T47D (cell line): ENCODE measurements around the gene DCC.

Source experiments
- DNase-seq, 2 experiments: peaks; one replicate each; pipeline versions ENCODE4 v3.0.0 to v3.0.0-alpha.2; 2011 to 2012; ENCODE audit warnings: low read depth in 1 of 2, low spot score in 1 of 2
- JUND ChIP-seq: IDR thresholded peaks from 2 replicates; pipeline ENCODE4 v1.6.1; 2012; ENCODE audit warnings: low read depth
- in situ Hi-C: cut with HindIII; loops from 2 replicates; pipeline ENCODE4 v1.10.0; 2016; ENCODE audit warnings: low sequenced_read_pairs, low pct_unique_long_range_greater_than_20kb

Gene DCC

GRCh38 chr18:52496426-52496825 is 156.4 kb downstream of the DCC start:
- TF ChIP-seq JUND: no peak
- in situ Hi-C loops: no loop called here
- no peak for DNase-seq

GRCh38 chr18:52499016-52499415 is 159.0 kb downstream of the DCC start:
- in situ Hi-C loops: no loop called here
- TF ChIP-seq JUND: no peak

DNA sequence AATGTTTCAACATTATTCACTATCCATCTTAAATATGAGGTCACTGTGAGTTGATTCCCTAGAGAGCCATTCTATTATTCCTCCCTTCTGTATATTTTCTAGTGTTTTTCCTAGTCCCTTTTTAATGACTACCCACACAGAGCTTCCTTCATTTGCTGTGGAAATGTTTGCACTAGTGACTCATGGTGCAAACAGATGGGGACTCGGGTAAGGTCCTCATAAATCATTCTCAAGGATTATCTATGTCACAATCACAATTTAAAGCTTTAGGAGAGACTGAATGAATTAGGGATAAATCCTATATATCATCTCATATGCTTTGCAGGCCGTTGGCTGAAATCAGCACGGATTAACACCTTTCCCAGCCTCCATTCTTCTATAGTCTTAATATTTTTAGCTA is 159.6 kb downstream of the DCC start:
- in situ Hi-C loops: no loop called here
- no peak for DNase-seq
- no peak for TF ChIP-seq JUND

More at GRCh38 chr18:52499016-52499415, 159.0 kb downstream of the DCC start:
- DNase-seq: no peak

GRCh38 chr18:52504589-52504988 is 164.6 kb downstream of the DCC start:
- in situ Hi-C loops: no loop called here
- no peak for TF ChIP-seq JUND
- DNase-seq: no peak

DNA sequence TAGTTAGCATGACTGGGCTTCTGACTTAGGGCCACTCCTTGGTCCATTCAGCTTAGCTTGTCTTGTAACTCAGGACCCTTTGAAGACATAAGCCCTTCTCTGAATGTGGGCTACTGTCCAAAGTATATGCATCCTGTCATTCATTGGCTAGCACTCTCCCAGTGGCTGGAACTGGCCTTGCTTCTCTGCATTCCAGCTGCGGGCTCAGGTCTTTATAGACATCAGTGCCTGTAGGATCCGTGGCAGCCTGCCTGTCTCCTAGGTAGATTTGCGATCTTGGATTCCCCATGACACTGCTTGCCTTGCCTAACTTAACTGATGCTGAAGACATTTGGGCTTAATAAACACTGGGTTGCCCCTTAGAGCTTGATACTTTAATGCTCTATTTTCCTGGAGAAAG is 170.1 kb downstream of the DCC start:
- peak in 1 of 2 experiments; percentile 3 for DNase-seq
- in situ Hi-C loops: no loop called here
- TF ChIP-seq JUND: no peak

DNA sequence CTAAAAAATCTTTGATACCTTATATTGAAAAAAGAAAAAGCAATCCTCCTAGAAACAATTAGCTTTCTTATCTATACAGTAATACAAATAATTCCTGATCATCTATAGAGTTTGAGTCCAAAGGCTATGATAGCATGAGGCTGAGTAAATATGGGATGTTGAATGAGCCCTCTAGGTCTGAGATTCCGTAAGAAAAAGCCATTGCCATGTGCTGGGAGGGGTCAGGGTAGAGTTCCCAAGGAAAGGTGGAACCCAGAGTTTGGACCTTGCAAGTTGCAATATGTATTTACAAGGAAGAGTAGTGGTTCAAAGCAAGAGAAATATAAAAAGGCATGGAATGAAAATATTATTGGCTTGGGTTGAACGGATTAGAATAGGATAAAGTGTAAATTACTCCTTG is 178.1 kb downstream of the DCC start:
- TF ChIP-seq JUND: no peak
- no peak for DNase-seq
- in situ Hi-C loops: no loop called here

- in situ Hi-C loops: no loop called here
- TF ChIP-seq JUND: no peak
- no peak for DNase-seq
Observed at GRCh38 chr18:52519021-52519420, 179.0 kb downstream of the DCC start.

DNA sequence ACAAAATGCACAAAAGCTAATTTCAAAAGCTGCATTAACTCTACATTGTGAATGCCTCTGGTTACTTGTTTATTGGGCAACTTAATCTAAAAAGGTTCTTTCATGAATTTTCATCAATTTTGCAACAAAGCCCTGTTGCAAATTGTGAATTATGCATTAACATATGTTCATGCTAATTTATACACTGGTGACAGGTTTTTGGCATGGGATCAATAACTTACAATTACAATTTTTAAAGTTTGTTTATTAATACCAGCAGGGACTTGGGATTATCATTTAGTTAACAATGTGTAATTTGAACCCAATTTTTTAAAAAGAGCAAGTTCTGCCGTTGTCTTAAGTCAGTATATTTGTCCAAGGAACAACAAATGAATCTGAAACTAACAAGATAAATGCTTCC is 183.6 kb downstream of the DCC start:
- no peak for DNase-seq
- TF ChIP-seq JUND: no peak
- in situ Hi-C loops: no loop called here

- DNase-seq: no peak
- TF ChIP-seq JUND: no peak
- in situ Hi-C loops: no loop called here
Observed at GRCh38 chr18:52531836-52532235, 191.8 kb downstream of the DCC start.

- in situ Hi-C loops: no loop called here
- no peak for TF ChIP-seq JUND
- DNase-seq: no peak
Observed at GRCh38 chr18:52536039-52536438, 196.0 kb downstream of the DCC start.

GRCh38 chr18:52537261-52537660 is 197.3 kb downstream of the DCC start:
- DNase-seq: no peak
- no peak for TF ChIP-seq JUND
- in situ Hi-C loops: no loop called here

DNA sequence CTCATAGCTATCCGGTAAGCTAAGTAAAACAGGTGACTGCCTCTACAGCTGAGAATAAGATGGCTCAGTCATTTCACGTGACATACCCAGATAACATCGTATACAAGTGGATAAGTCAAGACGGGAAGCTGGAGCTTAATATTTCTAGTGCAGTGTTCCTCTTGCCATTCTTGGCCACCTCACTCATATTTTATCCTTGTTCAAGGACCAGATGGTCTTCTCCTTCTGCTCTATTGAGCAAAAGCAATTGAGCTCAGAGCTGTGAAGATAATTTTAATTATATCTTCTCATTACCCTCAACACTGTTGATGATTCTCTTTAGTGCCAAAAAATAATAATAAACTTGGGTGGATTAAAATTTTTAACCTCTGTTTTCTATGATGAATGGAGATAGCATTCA is 201.1 kb downstream of the DCC start:
- in situ Hi-C loops: no loop called here
- DNase-seq: no peak
- no peak for TF ChIP-seq JUND

DNA sequence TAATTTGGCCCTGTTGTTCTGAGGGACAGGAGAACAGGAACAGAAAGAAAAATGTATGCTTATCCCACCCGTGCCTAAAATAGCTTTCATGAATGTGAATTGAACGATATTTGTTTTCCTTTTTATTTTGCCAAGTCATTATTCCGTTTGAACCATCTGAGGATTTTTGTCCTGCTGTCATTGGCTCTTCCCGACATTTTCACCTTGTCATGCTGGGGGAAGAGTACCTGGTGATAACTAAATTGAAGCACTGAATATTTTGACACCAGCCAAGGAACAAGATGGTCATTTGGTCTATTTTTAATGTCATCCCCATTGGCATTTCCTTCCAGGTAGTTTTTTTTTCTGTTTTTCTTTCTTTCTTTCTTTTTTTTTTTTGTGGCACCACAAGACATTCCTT is 204.1 kb downstream of the DCC start:
- DNase-seq: no peak
- in situ Hi-C loops: no loop called here
- TF ChIP-seq JUND: no peak

DNA sequence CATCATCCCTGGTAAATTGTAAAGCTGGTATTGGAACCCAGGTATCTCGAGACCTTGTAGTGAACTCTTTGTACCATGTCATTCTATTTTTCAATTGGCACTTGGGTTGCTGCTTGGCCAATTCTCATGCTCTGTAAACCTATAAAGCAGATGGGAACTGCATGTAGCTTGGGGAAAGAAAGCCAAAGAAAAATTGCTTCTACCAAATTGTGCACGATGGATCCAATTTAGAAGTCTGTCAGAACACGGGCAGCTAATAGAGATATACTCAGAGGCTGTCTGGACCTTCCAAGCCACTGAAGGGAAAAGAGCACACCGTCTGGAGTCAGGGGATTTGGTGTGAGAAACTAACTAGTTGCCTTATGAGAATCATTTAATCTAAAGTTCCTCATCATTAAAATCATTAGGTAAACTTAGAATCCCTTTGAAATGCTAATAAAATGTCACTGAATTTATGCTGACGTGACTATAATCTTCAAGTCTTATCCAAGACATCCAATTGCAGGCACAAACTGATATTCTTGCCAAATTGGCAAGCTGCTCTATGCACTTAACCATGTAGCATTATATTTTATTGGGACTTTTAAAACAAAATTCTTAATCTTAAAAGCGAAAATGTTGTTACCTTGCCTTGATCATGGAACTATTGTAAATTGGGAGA is 206.8 kb downstream of the DCC start:
- no peak for TF ChIP-seq JUND
- DNase-seq: no peak
- in situ Hi-C loops: no loop called here
